Activated naive CD8-positive, alpha-beta T cell treated with anti-CD3 and anti-CD28 coated beads, Interleukin-2, amount 50 U/mL, for 24 hours (primary cell): ENCODE measurements around the gene DCDC2B.
"Not testable (repeated sequence)": the region's sequence is repeated elsewhere in the genome, so short reads cannot be mapped to it uniquely, and the experiment has no call there.

Experiments
- ATAC-seq: fragments of 150-1000 bp; cut with Tn5 transposase; one replicate; pipeline ENCODE4 v1.10.0; 2021
- DNase-seq: peaks from one replicate; pipeline ENCODE4 v3.0.0; 2021
- H3K27ac Mint-ChIP-seq: one replicate; pipeline ENCODE4 v1.8.0; 2021; ENCODE audit warnings: mild to moderate bottlenecking, mixed read lengths
- H3K27me3 Mint-ChIP-seq: one replicate; pipeline ENCODE4 v1.8.0; 2021; ENCODE audit warnings: mixed read lengths
- H3K36me3 Mint-ChIP-seq: one replicate; pipeline ENCODE4 v1.8.0; 2021; ENCODE audit warnings: low read depth, mixed read lengths
- H3K4me1 Mint-ChIP-seq: one replicate; pipeline ENCODE4 v1.8.0; 2021; ENCODE audit warnings: mixed read lengths
- H3K4me3 Mint-ChIP-seq: one replicate; pipeline ENCODE4 v1.8.0; 2021; ENCODE audit warnings: mild to moderate bottlenecking, moderate library complexity, mixed read lengths
- H3K9me3 Mint-ChIP-seq: one replicate; pipeline ENCODE4 v1.8.0; 2021; ENCODE audit warnings: mixed read lengths

Gene DCDC2B

DNA sequence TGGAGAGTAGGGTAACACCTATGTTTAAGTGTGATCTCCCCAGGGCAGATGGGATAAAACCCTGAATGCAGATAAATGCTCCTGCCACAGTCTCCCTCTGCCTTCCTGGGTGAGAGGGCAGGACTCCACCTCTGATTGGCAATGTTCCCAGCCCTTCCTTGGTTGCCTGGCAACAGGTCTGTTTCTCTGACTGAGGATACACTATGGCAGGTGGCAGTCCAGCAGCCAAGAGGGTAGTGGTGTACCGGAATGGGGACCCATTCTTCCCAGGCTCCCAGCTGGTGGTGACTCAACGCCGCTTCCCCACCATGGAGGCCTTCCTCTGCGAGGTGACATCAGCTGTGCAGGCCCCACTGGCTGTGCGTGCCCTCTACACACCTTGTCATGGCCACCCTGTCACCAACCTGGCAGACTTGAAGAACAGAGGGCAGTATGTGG lies at the start of gene DCDC2B:
Gene DCDC2B, plus strand, starts transcription at position 199 of the 438 bp plus-strand sequence. Its CDS starts 5 bp downstream, at position 204.
- Mint-ChIP-seq H3K36me3 (peaks cover 7% of the 10 kb centered on the region), H3K9me3 (no peaks in the 10 kb centered on the region), H3K27ac (no peak within 1 kb of the TSS), H3K27me3 (no peaks in the 10 kb centered on the region), H3K4me3 (no peak within 1 kb of the TSS), H3K4me1 (peaks cover 25% of the 10 kb centered on the region)
- DNase-seq (no peak), ATAC-seq (no peak)

GRCh38 chr1:32159189-32159588 lies 49.7 kb upstream of the DCDC2B start:
- H3K9me3 Mint-ChIP-seq, result no peaks in the 10 kb centered on the region
- no peak overlapping the region for H3K4me3 Mint-ChIP-seq
- peak overlapping the region; percentile 11 for H3K27ac Mint-ChIP-seq
- H3K36me3 Mint-ChIP-seq, result peaks cover 51% of the 10 kb centered on the region
- H3K27me3 Mint-ChIP-seq, result no peaks in the 10 kb centered on the region
- peaks cover 4% of the 10 kb centered on the region for H3K4me1 Mint-ChIP-seq
- ATAC-seq (peak; percentile 91), DNase-seq (no peak)

- ATAC-seq (no peak), DNase-seq (no peak)
- H3K36me3 Mint-ChIP-seq, result peaks cover 45% of the 10 kb centered on the region
- no peak overlapping the region for H3K4me3 Mint-ChIP-seq
- H3K9me3 Mint-ChIP-seq, result no peaks in the 10 kb centered on the region
- H3K27me3 Mint-ChIP-seq, result no peaks in the 10 kb centered on the region
- peaks cover 4% of the 10 kb centered on the region for H3K4me1 Mint-ChIP-seq
- no peak overlapping the region for H3K27ac Mint-ChIP-seq
These were observed 45.5 kb upstream of the DCDC2B start for GRCh38 chr1:32163405-32163804.

GRCh38 chr1:32165633-32166032 lies 43.3 kb upstream of the DCDC2B start:
- not testable (repeated sequence) for H3K4me3 Mint-ChIP-seq, ATAC-seq

GRCh38 chr1:32170991-32171390 lies 37.9 kb upstream of the DCDC2B start:
- no peaks in the 10 kb centered on the region for H3K9me3 Mint-ChIP-seq
- no peak overlapping the region for H3K4me3 Mint-ChIP-seq
- no peak for ATAC-seq
- peaks cover 55% of the 10 kb centered on the region for H3K36me3 Mint-ChIP-seq
- peaks cover 6% of the 10 kb centered on the region for H3K4me1 Mint-ChIP-seq
- no peak for DNase-seq
- no peak overlapping the region for H3K27ac Mint-ChIP-seq
- H3K27me3 Mint-ChIP-seq, result no peaks in the 10 kb centered on the region

More at GRCh38 chr1:32165633-32166032, 43.3 kb upstream of the DCDC2B start:
- H3K27ac Mint-ChIP-seq, H3K27me3 Mint-ChIP-seq, H3K9me3 Mint-ChIP-seq, H3K4me1 Mint-ChIP-seq, DNase-seq: not testable (repeated sequence)
- H3K36me3 Mint-ChIP-seq, result peaks cover 48% of the 10 kb centered on the region

DNA sequence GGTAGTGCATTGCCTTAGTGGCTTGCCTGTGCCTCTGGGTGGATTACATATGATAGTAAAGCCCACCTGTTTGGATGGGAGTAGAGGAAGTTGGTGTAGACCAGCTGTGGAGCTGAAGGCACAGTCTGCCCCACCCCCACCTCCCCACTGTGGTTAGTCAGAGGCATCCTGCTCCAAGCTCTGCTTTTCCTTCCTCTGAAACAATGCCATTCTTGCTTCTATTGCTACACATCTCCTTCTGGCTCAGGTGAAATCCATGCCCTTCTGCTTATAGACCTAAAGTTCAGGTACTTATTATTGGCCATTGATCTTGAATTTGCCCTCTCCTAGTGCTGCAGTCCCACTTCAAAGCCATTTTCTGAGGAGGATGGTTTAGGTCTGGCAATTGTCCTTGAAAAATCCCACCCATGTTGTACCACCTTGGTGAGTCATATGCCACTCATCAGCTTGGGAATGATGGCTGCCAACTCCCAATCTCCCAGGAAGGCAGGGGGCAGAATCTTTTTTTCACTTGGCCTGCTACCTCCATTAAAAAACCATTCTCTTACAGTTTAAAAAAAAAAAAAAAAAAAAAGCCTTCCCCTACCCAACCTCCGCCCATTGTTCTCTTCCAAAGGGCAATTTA lies 36.2 kb upstream of the DCDC2B start:
- H3K9me3 Mint-ChIP-seq, result no peaks in the 10 kb centered on the region
- H3K36me3 Mint-ChIP-seq, result peaks cover 47% of the 10 kb centered on the region
- no peak overlapping the region for H3K27ac Mint-ChIP-seq
- no peak for ATAC-seq
- DNase-seq, result no peak
- H3K4me1 Mint-ChIP-seq, result peaks cover 6% of the 10 kb centered on the region
- no peak overlapping the region for H3K4me3 Mint-ChIP-seq
- H3K27me3 Mint-ChIP-seq, result no peaks in the 10 kb centered on the region

GRCh38 chr1:32178380-32179192 lies 30.3 kb upstream of the DCDC2B start:
- peaks cover 33% of the 10 kb centered on the region for H3K36me3 Mint-ChIP-seq
- peak overlapping the region; percentile 98 for H3K27ac Mint-ChIP-seq
- ATAC-seq, result no peak
- H3K9me3 Mint-ChIP-seq, result no peaks in the 10 kb centered on the region
- DNase-seq, result no peak
- H3K4me1 Mint-ChIP-seq, result peaks cover 45% of the 10 kb centered on the region
- peak overlapping the region; percentile 94 for H3K4me3 Mint-ChIP-seq
- no peaks in the 10 kb centered on the region for H3K27me3 Mint-ChIP-seq

- Mint-ChIP-seq H3K4me3 (peak overlapping the region; percentile 94), H3K36me3 (peaks cover 37% of the 10 kb centered on the region), H3K4me1 (peaks cover 50% of the 10 kb centered on the region), H3K27ac (peak overlapping the region; percentile 98), H3K9me3 (no peaks in the 10 kb centered on the region), H3K27me3 (no peaks in the 10 kb centered on the region)
- DNase-seq, result no peak
- no peak for ATAC-seq
These were observed 29.8 kb upstream of the DCDC2B start for GRCh38 chr1:32179193-32179442.

- Mint-ChIP-seq H3K36me3 (peaks cover 38% of the 10 kb centered on the region), H3K27me3 (no peaks in the 10 kb centered on the region), H3K4me3 (peak within 1 kb of the TSS; percentile 94), H3K4me1 (peaks cover 55% of the 10 kb centered on the region), H3K9me3 (no peaks in the 10 kb centered on the region), H3K27ac (peak within 1 kb of the TSS; percentile 98)
- ATAC-seq, result peak; percentile 87
- peak; percentile 93 for DNase-seq
These were observed 29.3 kb upstream of the DCDC2B start, which contains the start of gene TXLNA for GRCh38 chr1:32179443-32180185. Gene TXLNA (plus strand): TSS chr1:32179675. CDS start chr1:32180346, 671 bp downstream.

DNA sequence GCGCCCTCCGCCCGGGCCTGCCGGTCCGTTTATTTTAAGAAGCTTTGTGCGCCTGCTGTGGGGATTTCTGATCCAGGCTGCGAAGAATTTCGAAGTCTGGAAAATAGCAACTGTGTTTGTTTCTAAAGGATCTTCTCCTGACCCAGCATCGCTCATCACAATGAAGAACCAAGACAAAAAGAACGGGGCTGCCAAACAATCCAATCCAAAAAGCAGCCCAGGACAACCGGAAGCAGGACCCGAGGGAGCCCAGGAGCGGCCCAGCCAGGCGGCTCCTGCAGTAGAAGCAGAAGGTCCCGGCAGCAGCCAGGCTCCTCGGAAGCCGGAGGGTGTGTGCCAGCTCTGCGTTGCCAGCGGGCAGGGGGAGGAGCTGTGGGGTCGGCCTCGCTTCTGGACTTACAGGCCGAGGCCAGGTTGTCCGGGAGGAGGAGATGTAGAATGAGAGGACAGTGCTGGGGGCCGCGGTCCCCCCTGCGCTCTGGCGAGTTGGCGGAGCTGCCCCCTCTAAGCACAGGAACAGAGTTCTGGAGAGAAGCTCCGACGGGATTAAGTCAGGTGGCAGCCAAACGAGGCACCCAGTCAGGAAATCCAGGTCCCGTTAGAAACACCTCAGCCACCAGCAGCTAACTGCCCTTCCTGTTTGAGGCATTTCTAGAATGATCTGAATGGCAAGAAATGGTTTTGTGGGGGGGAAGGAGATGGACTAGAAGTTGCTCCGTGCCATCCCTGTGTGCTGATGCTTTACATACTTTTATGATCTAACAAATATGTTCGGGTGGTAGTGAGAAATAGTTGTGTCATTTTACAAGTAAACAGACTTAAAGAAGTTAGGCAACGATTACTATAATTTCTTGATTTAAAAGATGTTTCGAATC lies 28.5 kb upstream of the DCDC2B start:
- Mint-ChIP-seq H3K4me3 (peak overlapping the region; percentile 94), H3K9me3 (no peaks in the 10 kb centered on the region), H3K27me3 (no peaks in the 10 kb centered on the region), H3K27ac (peak overlapping the region; percentile 98), H3K4me1 (peaks cover 61% of the 10 kb centered on the region), H3K36me3 (peaks cover 43% of the 10 kb centered on the region)
- DNase-seq (peak; percentile 48), ATAC-seq (peak; percentile 21)

DNA sequence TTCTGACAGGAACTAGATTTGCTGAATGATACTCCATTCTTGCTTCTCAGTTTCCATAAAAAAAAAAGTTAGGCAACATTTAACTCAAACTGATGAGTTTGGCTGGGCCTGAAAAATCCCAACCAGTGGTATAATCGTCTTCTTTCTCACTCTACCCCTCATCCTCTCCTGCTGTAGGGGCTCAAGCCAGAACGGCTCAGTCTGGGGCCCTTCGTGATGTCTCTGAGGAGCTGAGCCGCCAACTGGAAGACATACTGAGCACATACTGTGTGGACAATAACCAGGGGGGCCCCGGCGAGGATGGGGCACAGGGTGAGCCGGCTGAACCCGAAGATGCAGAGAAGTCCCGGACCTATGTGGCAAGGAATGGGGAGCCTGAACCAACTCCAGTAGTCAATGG lies 27.8 kb upstream of the DCDC2B start:
- Mint-ChIP-seq H3K4me1 (peaks cover 66% of the 10 kb centered on the region), H3K36me3 (peaks cover 45% of the 10 kb centered on the region), H3K27me3 (no peaks in the 10 kb centered on the region), H3K4me3 (peak overlapping the region; percentile 94), H3K27ac (peak overlapping the region; percentile 98), H3K9me3 (no peaks in the 10 kb centered on the region)
- DNase-seq (no peak), ATAC-seq (no peak)

DNA sequence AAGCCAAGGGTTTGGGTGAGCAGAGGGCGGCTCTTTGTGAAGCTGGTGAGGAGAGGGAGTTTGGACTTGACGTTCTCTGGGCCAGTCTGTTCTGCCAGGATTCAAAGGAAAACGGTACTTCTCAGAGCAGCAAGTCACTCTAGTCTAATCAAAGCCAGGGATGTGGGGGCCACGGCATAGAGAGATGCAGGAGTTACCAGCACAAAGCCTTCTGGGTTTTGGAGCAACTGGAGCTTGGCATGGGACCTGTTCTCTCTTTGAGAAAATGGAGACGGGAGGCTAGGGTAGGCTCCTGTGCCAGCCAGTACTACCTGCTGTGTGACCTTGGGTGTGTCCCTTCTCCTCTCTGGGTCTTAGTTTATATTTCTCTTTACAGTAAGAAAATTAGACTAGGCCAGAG lies 27.3 kb upstream of the DCDC2B start:
- Mint-ChIP-seq H3K4me1 (peaks cover 70% of the 10 kb centered on the region), H3K27ac (peak overlapping the region; percentile 98), H3K36me3 (peaks cover 50% of the 10 kb centered on the region), H3K9me3 (no peaks in the 10 kb centered on the region), H3K4me3 (peak overlapping the region; percentile 94), H3K27me3 (no peaks in the 10 kb centered on the region)
- no peak for DNase-seq
- ATAC-seq, result no peak

DNA sequence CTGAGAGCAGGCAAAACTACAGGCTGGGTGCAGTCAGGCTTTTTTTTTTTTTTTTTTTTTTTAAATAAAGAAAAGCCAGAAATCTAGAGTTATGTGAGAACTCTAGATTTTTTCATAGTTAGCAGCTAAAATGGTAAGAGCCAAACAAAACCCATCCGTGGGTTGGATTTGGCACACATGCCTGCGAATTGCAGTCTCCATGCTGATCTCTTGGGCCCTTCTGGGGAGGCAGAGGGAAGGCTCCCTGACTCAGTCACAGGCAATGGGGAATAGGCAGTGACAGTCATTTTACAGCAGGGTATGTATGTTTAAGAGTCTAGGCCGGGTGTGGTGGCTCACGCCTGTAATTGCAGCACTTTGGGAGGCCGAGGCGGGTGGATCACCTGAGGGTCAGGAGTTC lies 26.8 kb upstream of the DCDC2B start:
- Mint-ChIP-seq H3K9me3 (no peaks in the 10 kb centered on the region), H3K36me3 (peaks cover 52% of the 10 kb centered on the region), H3K4me3 (peak overlapping the region; percentile 94), H3K4me1 (peaks cover 71% of the 10 kb centered on the region), H3K27me3 (no peaks in the 10 kb centered on the region), H3K27ac (peak overlapping the region; percentile 98)
- DNase-seq (no peak), ATAC-seq (no peak)

DNA sequence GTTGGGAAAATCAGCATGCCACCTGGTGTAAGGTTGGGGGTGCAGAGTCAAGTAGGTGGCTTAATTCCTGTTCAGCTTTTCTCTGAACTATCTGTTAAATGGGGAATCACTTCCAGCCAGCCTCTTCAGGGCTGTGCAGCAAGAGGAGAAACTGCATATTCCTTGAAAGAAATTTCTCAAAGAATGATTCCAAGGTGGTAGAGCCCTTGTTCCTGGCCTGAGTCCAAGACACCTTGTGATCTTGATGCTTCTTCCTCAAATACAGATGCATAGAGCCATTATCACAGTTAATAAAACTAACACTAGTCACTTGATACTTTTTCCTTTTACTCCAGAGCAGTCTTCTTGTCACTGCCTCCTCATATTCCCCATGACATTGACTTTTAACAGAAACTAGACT lies 24.2 kb upstream of the DCDC2B start:
- Mint-ChIP-seq H3K36me3 (peaks cover 75% of the 10 kb centered on the region), H3K27me3 (no peaks in the 10 kb centered on the region), H3K4me1 (peaks cover 59% of the 10 kb centered on the region)

More for the DNA sequence above, 24.2 kb upstream of the DCDC2B start:
- H3K27ac Mint-ChIP-seq, result peak overlapping the region; percentile 39
- DNase-seq, result no peak
- no peaks in the 10 kb centered on the region for H3K9me3 Mint-ChIP-seq
- no peak for ATAC-seq
- peak overlapping the region; percentile 65 for H3K4me3 Mint-ChIP-seq
